ENCODE data around the gene ATP8B1.

GRCh38 chr18:57832730-57833129 lies 29.6 kb upstream of the ATP8B1 start:
- TF ChIP-seq EGR1 (IDR thresholded peaks at IDR 0.05; ENCODE audit: low read depth in 2 of 2) (no peak), REST (IDR thresholded peaks at IDR 0.05) (no peak), RAD21 (IDR thresholded peaks at IDR 0.05) (no peak), CTCF (IDR thresholded peaks at IDR 0.05; ENCODE audit: low read depth, low read length, missing input control) (no peak), ATF3 (IDR thresholded peaks at IDR 0.05) (no peak), TAF1 (conservative IDR thresholded peaks at IDR 0.05) (no peak), NR2F2 (IDR thresholded peaks at IDR 0.05) (no peak), RXRA (IDR thresholded peaks at IDR 0.05) (no peak), FOXA2 (IDR thresholded peaks at IDR 0.05) (no peak), JUND (IDR thresholded peaks at IDR 0.05) (no peak), GABPA (IDR thresholded peaks at IDR 0.05 in 1 of 2, conservative IDR thresholded peaks at IDR 0.05 in 1 of 2) (no peak), FOXA1 (IDR thresholded peaks at IDR 0.05) (no peak), ZBTB33 (IDR thresholded peaks at IDR 0.05) (no peak)

All from liver (tissue), 3 donors.